Measurements from ENCODE around the gene KDM3B. TPM values are rescaled to one million over a fixed set of nuclear protein-coding genes. Genes with fewer than 3 reads are reported as not detected.

KDM3B gene
- total RNA-seq, 4 donors from 2014 or later = 64.8 to 89.4 (median 75.6) TPM

DNA sequence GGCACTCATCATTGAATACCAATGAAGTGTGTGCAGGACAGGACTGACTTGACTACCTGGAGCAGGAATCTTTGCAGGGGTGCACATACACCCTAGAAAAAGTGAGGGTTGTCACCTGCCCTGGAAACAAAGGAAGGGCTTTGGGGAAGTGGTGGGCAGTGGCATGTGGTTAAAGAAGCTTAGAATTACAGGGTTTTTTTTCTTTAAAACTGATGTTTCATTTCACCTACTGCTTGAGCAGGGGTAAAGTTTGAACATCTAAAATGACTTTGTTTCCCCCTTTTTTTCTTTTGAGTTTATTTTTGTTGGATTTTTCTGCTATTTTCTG is 2.0 kb upstream of the KDM3B start:
- no peak for DNase-seq
- Histone ChIP-seq H3K36me3 (peaks cover 15 to 24% of the 10 kb centered on the region in 2 donors), H3K4me3 (replicated peaks in 1 of 3) (no peak overlapping the region), H3K9me3 (no peaks in the 10 kb centered on the region), H3K27ac (no peak overlapping the region), H3K27me3 (no peaks in the 10 kb centered on the region), H3K4me1 (peaks cover 17 to 18% of the 10 kb centered on the region in 2 donors)
- intact Hi-C loops (cut with DNase I) = no loop called here
- no peak for TF ChIP-seq POLR2A (IDR thresholded peaks at IDR 0.05)
- TF ChIP-seq, protein P1, sequence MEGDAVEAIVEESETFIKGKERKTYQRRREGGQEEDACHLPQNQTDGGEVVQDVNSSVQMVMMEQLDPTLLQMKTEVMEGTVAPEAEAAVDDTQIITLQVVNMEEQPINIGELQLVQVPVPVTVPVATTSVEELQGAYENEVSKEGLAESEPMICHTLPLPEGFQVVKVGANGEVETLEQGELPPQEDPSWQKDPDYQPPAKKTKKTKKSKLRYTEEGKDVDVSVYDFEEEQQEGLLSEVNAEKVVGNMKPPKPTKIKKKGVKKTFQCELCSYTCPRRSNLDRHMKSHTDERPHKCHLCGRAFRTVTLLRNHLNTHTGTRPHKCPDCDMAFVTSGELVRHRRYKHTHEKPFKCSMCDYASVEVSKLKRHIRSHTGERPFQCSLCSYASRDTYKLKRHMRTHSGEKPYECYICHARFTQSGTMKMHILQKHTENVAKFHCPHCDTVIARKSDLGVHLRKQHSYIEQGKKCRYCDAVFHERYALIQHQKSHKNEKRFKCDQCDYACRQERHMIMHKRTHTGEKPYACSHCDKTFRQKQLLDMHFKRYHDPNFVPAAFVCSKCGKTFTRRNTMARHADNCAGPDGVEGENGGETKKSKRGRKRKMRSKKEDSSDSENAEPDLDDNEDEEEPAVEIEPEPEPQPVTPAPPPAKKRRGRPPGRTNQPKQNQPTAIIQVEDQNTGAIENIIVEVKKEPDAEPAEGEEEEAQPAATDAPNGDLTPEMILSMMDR (IDR thresholded peaks at IDR 0.05) = no peak

DNA sequence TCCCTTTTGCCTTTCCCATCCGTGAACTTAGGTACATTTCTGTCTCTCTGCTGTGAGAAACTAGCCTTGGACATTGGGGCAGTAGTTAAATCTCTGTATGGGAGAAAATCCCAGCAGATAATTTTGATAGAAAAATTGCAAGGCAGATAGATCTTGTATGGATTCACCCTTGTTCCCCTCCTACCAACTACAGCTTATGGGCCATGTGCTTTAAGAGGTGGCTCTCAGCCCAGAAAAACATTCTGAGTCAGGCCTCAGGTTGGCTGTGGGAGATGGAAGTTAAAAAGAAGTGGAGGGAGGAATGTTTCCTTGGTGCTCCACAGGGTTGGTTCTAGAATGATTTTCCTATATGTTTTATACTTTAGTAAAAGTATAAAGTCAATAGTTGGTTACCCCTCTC is 1.4 kb upstream of the KDM3B start:
- peaks cover 11 to 19% of the 10 kb centered on the region in 2 donors for H3K36me3 ChIP-seq
- H3K27ac ChIP-seq = no peak overlapping the region
- WGBS, 2 donors = 89 to 100% methylated on average over 1 of the region's 1 CpG
- no peaks in the 10 kb centered on the region for H3K27me3 ChIP-seq
- intact Hi-C loops (cut with DNase I) = no loop called here
- DNase-seq = no peak
- no peak overlapping the region for H3K4me3 ChIP-seq (replicated peaks in 1 of 3)
- TF ChIP-seq, protein P1 (IDR thresholded peaks at IDR 0.05) = no peak
- TF ChIP-seq POLR2A (IDR thresholded peaks at IDR 0.05) = no peak
- peaks cover 21 to 22% of the 10 kb centered on the region in 2 donors for H3K4me1 ChIP-seq
- no peaks in the 10 kb centered on the region for H3K9me3 ChIP-seq

DNA sequence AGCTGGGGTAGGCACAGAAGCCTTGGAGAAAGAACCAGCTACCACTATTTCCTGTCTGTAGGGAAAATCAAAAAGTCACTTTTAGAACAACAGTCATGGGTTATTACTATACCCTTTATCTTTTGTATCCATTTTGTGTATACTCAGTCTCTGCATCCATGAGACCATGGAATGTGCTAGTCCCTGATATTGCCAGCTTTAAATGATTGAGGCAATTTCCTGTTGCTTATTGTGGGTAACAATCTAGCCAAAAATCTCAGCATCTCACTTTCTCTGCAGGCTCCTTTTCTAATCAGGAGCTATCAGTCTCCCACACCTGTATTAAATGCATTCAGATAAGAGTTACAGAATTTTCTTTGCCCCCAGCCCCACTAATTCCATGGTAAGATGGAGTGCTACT is 968 bp upstream of the KDM3B start:
- no peak for DNase-seq
- Histone ChIP-seq H3K36me3 (peaks cover 9 to 14% of the 10 kb centered on the region in 2 donors), H3K9me3 (no peaks in the 10 kb centered on the region), H3K4me1 (peaks cover 21 to 25% of the 10 kb centered on the region in 2 donors), H3K27ac (no peak overlapping the region), H3K27me3 (no peaks in the 10 kb centered on the region), H3K4me3 (replicated peaks in 1 of 3) (no peak overlapping the region)
- no peak for TF ChIP-seq POLR2A (IDR thresholded peaks at IDR 0.05)
- TF ChIP-seq, protein P1 (IDR thresholded peaks at IDR 0.05) = no peak
- intact Hi-C loops (cut with DNase I) = no loop called here

DNA sequence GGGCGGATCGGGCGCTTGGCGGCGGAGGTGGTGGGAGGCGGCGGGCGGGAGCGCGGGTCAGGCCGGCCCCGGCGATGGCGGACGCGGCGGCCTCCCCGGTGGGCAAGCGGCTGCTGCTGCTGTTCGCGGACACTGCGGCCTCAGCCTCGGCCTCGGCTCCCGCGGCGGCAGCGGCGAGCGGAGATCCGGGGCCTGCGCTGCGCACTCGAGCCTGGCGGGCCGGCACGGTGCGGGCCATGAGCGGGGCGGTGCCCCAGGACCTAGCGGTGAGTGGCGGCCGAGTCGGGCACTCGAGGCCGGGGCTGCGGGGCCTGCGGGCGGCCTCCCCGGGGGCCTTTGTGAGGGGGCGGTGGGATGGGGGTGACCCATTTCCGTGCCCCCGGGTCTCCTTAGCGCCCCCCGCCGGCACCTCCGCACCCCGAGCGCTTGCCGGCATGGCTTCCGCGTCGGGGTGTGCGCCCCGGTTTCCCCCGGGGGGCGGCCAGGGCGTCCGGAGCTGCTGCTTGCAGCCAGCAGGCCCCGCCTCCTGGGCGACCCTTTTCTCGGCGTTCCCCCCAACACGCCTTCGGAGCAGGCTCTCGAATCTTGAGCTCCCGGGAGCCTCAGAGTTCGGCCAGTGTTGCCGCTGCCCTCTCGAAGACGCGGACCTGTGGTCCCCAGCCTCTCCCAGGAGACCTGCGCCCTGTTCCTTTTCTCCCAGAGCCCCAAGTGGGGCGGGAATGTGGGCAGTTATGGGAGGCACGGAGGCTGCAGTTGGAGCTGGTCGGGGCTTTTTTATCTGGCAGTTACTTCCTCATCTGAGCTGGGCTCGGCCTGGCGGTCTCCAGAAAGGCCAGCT is 456 bp downstream of the KDM3B start:
- H3K27ac ChIP-seq = peak overlapping the region; percentile 96 to 97 (median 96)
- H3K27me3 ChIP-seq = no peaks in the 10 kb centered on the region
- peak overlapping the region; percentile 41 to 96 (median 77) for H3K4me3 ChIP-seq (replicated peaks in 1 of 3)
- peaks cover 0 to 7% of the 10 kb centered on the region in 2 donors for H3K36me3 ChIP-seq
- TF ChIP-seq, protein P1 (IDR thresholded peaks at IDR 0.05) = peak in 3 of 6 experiments; percentile 15 to 54 (median 23)
- peak in 1 of 2 donors; percentile 45 for TF ChIP-seq POLR2A (IDR thresholded peaks at IDR 0.05)
- intact Hi-C loops (cut with DNase I) = no loop called here
- 0 to 3% methylated on average over 6 to 8 of the region's 88 CpGs for WGBS, 2 donors
- peak; percentile 56 to 61 for DNase-seq
- peaks cover 21 to 25% of the 10 kb centered on the region in 2 donors for H3K4me1 ChIP-seq
- no peaks in the 10 kb centered on the region for H3K9me3 ChIP-seq

DNA sequence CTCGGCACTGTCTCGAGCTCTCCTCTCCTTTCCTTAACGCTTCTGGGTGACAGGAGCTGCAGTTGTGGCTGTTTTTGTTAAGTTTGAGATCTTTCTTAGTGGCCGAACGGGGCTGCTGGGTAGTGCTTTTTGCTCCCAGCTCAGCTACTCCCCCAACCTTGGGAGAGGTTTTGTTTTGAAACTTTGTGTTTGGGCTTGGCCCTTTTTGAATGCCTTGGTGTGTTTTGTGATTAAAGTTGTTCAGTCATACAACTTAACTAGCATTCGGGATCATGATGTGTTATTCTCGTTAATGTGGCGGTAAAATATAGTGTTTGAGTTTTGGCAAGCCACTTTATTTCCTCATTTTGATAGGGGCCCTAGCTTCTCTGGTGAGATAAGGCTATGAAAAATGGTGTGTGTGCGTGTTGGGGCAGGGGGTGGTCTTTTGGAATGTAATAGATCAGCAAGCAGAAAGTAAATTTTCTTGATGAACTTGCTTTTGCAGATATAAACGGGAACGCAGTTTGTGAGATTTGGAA is 1.1 kb downstream of the KDM3B start:
- Histone ChIP-seq H3K4me1 (peaks cover 21 to 25% of the 10 kb centered on the region in 2 donors), H3K4me3 (replicated peaks in 1 of 3) (peak overlapping the region; percentile 41 to 96 (median 77))
- WGBS, 2 donors = 1 to 2% methylated on average over 10 to 11 of the region's 11 CpGs

More for the DNA sequence above, 1.1 kb downstream of the KDM3B start:
- no peaks in the 10 kb centered on the region for H3K27me3 ChIP-seq
- intact Hi-C loops (cut with DNase I) = no loop called here
- peaks cover 0 to under 1% of the 10 kb centered on the region in 2 donors for H3K36me3 ChIP-seq
- peak overlapping the region; percentile 96 to 97 (median 96) for H3K27ac ChIP-seq
- TF ChIP-seq, protein P1 (IDR thresholded peaks at IDR 0.05) = no peak
- no peak for TF ChIP-seq POLR2A (IDR thresholded peaks at IDR 0.05)
- H3K9me3 ChIP-seq = no peaks in the 10 kb centered on the region
- DNase-seq = no peak

All from thyroid gland (tissue), 4 donors.